ENCODE results near the gene DBX1.

DNA sequence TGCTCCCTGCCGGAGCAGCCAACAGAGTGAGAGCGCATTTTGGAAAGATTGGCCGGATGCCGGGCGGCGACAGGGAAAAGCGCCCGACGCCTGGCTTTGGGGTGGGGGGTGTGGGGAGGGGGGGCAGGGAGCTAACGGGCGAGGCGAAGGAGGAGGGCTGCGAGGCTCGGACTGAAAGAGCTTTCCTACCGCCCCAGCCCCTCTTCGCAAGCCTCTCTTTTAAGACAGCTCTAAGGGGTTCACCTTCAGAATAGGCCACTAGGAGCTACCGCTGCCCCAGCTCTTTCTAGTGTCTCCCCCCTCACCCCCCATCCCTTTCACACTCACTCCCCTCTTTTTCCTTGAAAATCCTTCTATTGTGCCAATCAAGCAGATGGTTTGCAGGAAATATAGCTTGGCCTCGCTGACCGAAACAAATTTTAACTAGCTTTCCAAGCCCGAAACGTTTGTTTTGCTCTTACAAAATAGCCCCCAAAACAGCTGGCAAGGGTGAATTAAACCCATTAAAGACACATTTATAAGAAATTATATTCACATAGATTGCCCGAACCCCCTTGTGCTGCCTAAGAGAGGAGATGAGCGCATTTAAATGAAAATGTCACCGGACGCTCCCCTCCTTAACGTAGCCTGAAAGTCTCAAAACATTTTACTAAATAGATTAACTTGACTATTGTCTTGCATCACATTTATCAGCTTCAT is 3.7 kb upstream of the DBX1 start:
- TF ChIP-seq CTCF (conservative IDR thresholded peaks at IDR 0.05; ENCODE audit: low read depth in 2 of 2) = no peak
- TF ChIP-seq EZH2 (IDR thresholded peaks at IDR 0.05; ENCODE audit: low read depth, unreplicated experiment) = peak; percentile 74
- TF ChIP-seq REST (IDR thresholded peaks at IDR 0.05; ENCODE audit: unreplicated experiment) = no peak
